HS-5 (cell line): ENCODE measurements around the gene CXCR5.

Experiments used
- DNase-seq: peaks from one replicate; pipeline ENCODE4 v3.0.0-alpha.2; 2012; ENCODE audit warnings: low read depth

CXCR5 gene

GRCh38 chr11:118927554-118928100, 43.9 kb downstream of the CXCR5 start:
- DNase-seq = no peak

GRCh38 chr11:118928101-118928869, 44.6 kb downstream of the CXCR5 start:
- peak; percentile 77 for DNase-seq

- no peak for DNase-seq
Observed at GRCh38 chr11:118928870-118929500, 45.3 kb downstream of the CXCR5 start.

GRCh38 chr11:118929501-118930093, 45.9 kb downstream of the CXCR5 start:
- DNase-seq = no peak

DNA sequence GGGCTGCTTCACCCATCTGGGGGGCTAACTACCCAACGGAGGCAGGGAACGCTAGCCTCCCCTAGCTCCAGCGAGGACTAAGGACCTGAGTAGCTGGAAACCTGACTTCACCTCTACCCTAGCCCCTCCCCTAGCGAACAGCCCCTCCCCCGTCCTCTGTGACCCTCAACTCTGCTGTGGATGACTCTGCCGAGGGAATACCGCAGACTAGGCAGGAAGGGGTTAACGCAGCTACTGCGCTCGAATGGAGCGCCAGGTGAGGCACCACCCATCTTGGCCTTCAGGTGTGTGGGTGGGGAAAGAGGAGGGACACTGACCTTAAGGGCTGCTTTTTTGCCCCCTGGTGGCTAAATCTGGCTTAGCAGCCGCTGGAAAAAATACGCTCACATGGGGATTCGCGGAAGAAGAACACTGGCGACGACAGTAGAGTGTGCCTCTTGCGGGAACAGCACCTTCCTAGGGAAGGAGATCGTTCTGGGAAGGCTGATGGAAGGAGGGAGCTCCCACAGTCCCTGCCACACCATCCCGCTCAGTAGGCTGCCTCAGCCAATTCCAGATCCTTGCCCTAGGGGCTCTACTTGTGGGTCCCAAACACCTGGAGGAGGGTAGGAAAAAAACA, 46.5 kb downstream of the CXCR5 start:
- DNase-seq = no peak

- no peak for DNase-seq
Observed at GRCh38 chr11:118931571-118931970, 47.9 kb downstream of the CXCR5 start.

GRCh38 chr11:118933486-118933885, 49.8 kb downstream of the CXCR5 start:
- DNase-seq = no peak

- DNase-seq = no peak
Observed at GRCh38 chr11:118935376-118935775, 51.7 kb downstream of the CXCR5 start.

DNA sequence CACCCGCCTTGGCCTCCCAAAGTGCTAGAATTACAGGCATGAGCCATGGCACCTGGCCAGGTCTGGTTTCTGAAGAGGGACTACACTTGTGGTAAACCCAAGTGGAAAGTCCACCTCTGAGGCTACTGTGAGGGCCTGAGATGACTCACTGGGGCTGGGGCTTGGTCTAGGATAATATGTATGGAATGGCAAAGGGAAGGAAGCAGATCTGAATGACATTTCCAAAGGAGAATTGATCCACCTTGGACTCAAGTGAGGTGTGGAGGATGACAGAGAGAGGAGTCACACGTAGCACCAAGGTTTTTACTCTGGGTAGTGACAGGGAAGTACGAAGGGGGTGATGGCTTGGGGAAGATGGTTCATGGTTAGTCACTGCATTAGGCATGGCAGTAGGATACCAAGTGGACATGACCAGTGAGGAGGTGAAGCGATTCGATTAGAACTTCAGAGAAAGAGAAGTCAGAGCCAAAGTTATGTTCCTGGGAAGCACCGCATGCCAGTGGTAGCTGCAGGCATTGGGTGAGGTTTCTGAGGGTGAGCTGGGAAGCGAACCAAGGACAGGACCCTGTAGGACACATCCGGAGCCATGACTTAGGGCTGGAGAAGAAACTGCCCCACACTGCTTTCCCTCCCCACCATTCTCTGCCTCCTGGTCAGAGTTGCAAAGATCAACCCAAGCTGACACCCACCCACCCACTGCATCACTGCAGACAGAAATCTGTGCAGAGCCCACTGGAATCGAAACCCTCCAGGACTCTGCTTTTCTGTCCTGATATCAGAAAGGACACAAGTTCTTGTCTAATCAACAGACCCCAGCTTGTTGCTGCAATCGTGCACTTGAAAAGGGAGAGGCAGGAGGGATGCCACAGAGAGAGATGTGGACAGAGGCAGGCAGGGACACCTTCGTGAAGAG, 55.1 kb downstream of the CXCR5 start:
- DNase-seq = peak; percentile 60

DNA sequence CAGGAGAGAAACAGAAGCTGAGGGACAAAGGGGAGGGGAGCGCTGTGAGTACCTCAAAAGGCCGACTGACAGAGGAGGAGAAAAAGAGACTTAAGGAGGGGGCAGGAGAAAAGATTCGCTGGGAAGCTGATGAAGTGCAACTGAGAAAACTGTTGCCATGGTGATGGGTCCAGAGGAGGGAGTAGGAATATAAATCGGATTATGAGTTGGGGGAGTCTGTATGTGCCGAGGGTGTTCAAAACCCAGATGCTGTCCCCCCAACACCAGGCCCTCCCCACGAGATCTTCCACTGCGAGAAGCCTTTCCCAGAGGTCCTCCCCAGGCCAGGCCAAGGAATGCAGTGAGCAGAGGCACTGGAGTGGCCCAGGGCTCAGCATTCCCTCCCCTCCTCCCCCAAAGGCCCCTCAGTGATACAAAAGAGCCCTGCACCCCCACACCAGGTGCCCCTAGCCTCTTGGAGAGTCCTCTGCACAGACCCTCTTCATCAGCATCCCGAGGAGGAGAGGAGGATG, 55.8 kb downstream of the CXCR5 start:
- no peak for DNase-seq

GRCh38 chr11:118939953-118940598, 56.4 kb downstream of the CXCR5 start:
- DNase-seq = no peak

- no peak for DNase-seq
Observed at GRCh38 chr11:118947091-118947490, 63.4 kb downstream of the CXCR5 start.
